Peyer's patch (tissue), 4 donors: ENCODE measurements around the gene TENT4A. TPM values are rescaled to one million over a fixed set of nuclear protein-coding genes. Genes with fewer than 3 reads are reported as not detected.

Source experiments
- DNase-seq, 3 donors: peaks; one replicate each; pipeline ENCODE4 v3.0.0-alpha.2; 2017 to 2019
- H3K27ac ChIP-seq, 4 donors: fragments of 200-600 bp; sonication (generic); one replicate each; pipeline ENCODE4 v1.5.1; 2016 to 2019
- H3K27me3 ChIP-seq, 2 donors: fragments of 200-600 bp; sonication (generic); one replicate each; pipeline ENCODE4 v1.5.1; 2019
- H3K36me3 ChIP-seq, 3 donors: fragments of 200-600 bp; sonication (generic); one replicate each; pipeline ENCODE4 v1.5.1; 2016 to 2019
- H3K4me1 ChIP-seq, 4 donors: fragments of 200-600 bp; sonication (generic); one replicate each; pipeline ENCODE4 v1.5.1; 2016 to 2019
- H3K4me3 ChIP-seq, 4 donors: fragments of 200-600 bp; sonication (generic); 1 replicate in 3 of 4; 2 replicates in 1 of 4; pipeline ENCODE4 v1.5.1; 2016 to 2019; ENCODE audit warnings: mild to moderate bottlenecking in 1 of 4
- H3K9me3 ChIP-seq, 4 donors: fragments of 200-600 bp; sonication (generic); one replicate each; pipeline ENCODE4 v1.5.1; 2016 to 2019; ENCODE audit warnings: mild to moderate bottlenecking in 1 of 4
- POLR2A ChIP-seq, 2 donors: fragments of 450-650 bp; IDR thresholded peaks; one replicate each; pipeline ENCODE4 v1.5.1; 2017; ENCODE audit warnings: antibody characterized with exemption in 2 of 2, mild to moderate bottlenecking in 2 of 2, moderate library complexity in 2 of 2
- total RNA-seq, 4 donors: library from RNA; depleted of rRNA; stranded (reverse); fragments of >200 nt; gene quantifications; one replicate each; pipeline ENCODE4 v1.1.0, GENCODE V29; 2016
- TF ChIP-seq, protein P1 (sequence below), 6 experiments: fragments of 450-650 bp in 4 of 6; fragments of 200-600 bp in 2 of 6; sonication (generic) in 1 of 6; IDR thresholded peaks; one replicate each; pipeline ENCODE4 v1.5.1; 2017 to 2019; ENCODE audit warnings: antibody characterized with exemption in 6 of 6, mild to moderate bottlenecking in 3 of 6, moderate library complexity in 1 of 6

TENT4A gene
- total RNA-seq, 4 donors from 2014 or later: 28.0 to 71.8 (median 44.5) TPM

DNA sequence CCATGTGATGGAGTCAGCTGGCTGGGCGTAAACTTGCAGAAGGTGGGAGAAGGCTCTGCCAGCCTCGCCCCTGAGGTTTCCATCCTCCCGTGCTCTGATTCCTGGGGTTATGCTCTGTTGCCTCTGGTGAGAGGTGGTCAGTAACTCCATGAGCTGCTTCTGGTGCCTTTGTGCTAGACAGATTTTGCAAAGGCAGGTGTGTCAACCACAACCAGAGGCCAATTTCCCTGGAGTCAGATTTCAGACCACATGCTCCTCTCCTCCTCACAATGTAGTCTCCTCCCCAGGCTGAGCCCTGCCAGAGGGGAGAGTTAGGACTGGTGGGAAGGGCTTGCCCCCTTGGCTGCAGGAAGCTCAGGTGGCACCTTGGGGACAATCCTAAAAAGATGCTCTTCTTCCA lies 38.8 kb upstream of the TENT4A start:
- H3K27ac ChIP-seq: no peak overlapping the region
- no peaks in the 10 kb centered on the region for H3K9me3 ChIP-seq
- H3K36me3 ChIP-seq: no peaks in the 10 kb centered on the region
- no peak for TF ChIP-seq POLR2A (IDR thresholded peaks at IDR 0.05)
- DNase-seq: no peak
- H3K27me3 ChIP-seq: no peaks in the 10 kb centered on the region
- H3K4me1 ChIP-seq: no peaks in the 10 kb centered on the region
- no peak overlapping the region for H3K4me3 ChIP-seq

DNA sequence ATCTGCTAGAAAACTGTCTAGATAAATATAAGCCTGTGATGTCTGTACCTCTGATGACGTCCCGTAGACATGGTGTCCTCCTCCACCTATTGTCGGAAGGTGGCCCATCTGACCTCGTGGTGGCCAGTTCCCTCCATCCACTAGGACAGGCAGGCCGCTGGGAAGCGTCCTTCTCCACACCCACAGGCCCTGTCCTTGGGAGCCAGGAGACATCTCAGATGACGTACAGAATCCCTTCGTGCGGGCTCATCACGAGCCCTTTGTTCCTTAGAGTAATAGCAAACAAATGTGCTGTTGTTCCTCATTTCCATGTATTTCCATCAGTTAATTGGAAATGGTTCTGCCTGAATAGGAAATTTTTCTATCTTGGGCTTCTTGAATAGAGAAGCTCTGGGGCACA lies 38.3 kb upstream of the TENT4A start:
- Histone ChIP-seq H3K4me3 (no peak overlapping the region), H3K9me3 (no peaks in the 10 kb centered on the region), H3K27me3 (no peaks in the 10 kb centered on the region), H3K4me1 (no peaks in the 10 kb centered on the region), H3K27ac (no peak overlapping the region), H3K36me3 (no peaks in the 10 kb centered on the region)
- TF ChIP-seq, protein P1, sequence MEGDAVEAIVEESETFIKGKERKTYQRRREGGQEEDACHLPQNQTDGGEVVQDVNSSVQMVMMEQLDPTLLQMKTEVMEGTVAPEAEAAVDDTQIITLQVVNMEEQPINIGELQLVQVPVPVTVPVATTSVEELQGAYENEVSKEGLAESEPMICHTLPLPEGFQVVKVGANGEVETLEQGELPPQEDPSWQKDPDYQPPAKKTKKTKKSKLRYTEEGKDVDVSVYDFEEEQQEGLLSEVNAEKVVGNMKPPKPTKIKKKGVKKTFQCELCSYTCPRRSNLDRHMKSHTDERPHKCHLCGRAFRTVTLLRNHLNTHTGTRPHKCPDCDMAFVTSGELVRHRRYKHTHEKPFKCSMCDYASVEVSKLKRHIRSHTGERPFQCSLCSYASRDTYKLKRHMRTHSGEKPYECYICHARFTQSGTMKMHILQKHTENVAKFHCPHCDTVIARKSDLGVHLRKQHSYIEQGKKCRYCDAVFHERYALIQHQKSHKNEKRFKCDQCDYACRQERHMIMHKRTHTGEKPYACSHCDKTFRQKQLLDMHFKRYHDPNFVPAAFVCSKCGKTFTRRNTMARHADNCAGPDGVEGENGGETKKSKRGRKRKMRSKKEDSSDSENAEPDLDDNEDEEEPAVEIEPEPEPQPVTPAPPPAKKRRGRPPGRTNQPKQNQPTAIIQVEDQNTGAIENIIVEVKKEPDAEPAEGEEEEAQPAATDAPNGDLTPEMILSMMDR (IDR thresholded peaks at IDR 0.05): no peak
- TF ChIP-seq POLR2A (IDR thresholded peaks at IDR 0.05): no peak
- no peak for DNase-seq

DNA sequence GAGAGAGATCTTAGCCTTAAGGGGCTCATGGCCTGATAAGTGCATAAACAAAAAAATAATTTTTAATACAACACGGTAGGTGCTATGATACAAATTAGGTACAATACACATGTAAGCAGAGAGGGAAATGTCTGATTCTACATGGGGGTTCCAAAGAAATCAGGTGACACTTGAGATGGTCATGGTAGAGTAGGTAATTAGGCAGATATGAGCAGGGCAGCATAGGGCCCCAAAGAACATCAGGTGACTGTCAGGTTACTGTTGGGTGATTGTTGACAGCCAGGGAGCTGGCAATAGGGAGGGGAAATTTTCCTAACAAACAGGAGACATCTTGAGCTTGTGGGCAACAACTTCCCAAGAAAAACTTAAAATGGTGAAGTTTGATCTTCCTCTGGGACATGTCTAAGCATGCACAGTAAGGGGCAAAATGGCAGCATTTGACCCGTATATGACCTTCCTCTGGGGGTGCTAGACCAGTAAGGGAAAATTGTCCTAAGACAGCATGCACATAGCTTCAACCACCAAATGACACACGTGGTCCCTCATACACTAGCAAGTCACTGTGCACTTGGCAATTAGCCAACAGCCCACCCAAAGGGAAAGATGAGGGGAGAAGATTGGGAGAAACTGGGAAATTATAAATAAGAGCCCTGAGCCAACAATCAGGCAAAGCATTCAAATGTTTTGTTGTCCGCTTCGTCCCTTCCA lies 37.3 kb upstream of the TENT4A start:
- TF ChIP-seq, protein P1 (IDR thresholded peaks at IDR 0.05): no peak
- no peak for TF ChIP-seq POLR2A (IDR thresholded peaks at IDR 0.05)
- no peak overlapping the region for H3K4me3 ChIP-seq
- H3K27ac ChIP-seq: no peak overlapping the region
- H3K36me3 ChIP-seq: no peaks in the 10 kb centered on the region
- DNase-seq: no peak
- no peaks in the 10 kb centered on the region for H3K9me3 ChIP-seq
- H3K4me1 ChIP-seq: no peaks in the 10 kb centered on the region
- H3K27me3 ChIP-seq: no peaks in the 10 kb centered on the region

DNA sequence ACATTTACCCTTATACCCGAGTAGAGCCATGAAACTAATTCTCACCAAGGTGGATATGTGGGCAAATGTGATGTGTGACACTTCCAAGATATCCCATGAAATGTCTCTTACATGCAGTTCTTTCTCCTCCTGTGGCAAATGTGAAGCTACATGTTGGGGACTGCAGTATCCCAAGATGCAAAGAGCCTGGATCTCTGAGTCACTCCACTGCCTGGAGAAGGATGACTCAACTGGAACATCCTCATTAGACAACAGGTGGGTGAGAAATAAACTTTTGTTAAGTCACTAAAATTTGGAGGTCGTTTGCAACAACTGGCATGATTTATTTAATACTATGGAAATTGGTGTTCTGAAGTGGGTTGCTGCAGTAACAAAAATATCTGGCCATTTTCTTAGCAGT lies 36.5 kb upstream of the TENT4A start:
- TF ChIP-seq POLR2A (IDR thresholded peaks at IDR 0.05): no peak
- TF ChIP-seq, protein P1 (IDR thresholded peaks at IDR 0.05): no peak
- Histone ChIP-seq H3K27me3 (no peaks in the 10 kb centered on the region), H3K36me3 (no peaks in the 10 kb centered on the region)

DNA sequence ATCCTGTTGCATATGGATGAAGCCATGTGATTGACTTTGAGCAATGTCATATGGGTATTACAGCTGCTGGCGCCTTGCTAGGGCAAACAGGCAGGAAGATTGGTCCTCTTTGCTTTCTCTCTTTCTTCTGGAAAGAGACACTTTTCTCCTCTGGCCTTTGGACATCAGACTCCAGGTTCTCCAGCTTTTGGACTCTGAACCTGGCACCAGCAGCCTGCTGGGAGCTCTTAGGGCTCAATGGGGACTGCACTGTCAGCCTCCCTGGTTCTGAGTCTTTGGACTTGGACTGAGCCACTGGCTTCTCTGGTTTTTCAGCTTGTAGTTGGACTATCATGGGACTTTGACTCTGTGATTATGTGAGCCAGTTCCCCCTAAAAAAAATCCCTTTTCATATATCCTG lies 34.8 kb upstream of the TENT4A start:
- Histone ChIP-seq H3K9me3 (no peaks in the 10 kb centered on the region), H3K27ac (no peak overlapping the region), H3K36me3 (no peaks in the 10 kb centered on the region), H3K27me3 (no peaks in the 10 kb centered on the region), H3K4me3 (no peak overlapping the region), H3K4me1 (no peaks in the 10 kb centered on the region)
- TF ChIP-seq POLR2A (IDR thresholded peaks at IDR 0.05): no peak
- TF ChIP-seq, protein P1 (IDR thresholded peaks at IDR 0.05): no peak
- DNase-seq: no peak

More for the DNA sequence above, 36.5 kb upstream of the TENT4A start:
- Histone ChIP-seq H3K27ac (no peak overlapping the region), H3K9me3 (no peaks in the 10 kb centered on the region), H3K4me1 (no peaks in the 10 kb centered on the region), H3K4me3 (no peak overlapping the region)
- DNase-seq: no peak

DNA sequence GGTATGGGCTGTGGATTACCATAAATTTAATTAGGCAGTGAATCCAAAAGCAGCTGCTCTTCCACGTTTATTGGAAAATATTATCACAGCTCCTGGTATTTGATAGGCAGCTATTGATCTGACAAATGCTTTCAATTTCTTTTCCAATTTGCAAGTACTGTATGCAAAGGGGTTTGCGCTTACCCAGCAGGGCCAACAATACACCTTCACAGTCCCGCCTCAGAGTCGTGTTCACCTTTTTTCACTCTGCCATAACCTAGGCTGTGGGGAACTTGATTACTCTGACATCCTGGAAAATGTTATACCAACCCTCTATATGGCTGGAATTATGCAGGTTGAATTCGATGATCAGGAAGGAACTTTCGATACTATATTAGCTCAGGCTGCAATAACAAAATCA lies 32.3 kb upstream of the TENT4A start:
- Histone ChIP-seq H3K27ac (no peak overlapping the region), H3K27me3 (no peaks in the 10 kb centered on the region), H3K9me3 (no peaks in the 10 kb centered on the region), H3K36me3 (no peaks in the 10 kb centered on the region), H3K4me3 (no peak overlapping the region), H3K4me1 (no peaks in the 10 kb centered on the region)
- no peak for DNase-seq
- TF ChIP-seq, protein P1 (IDR thresholded peaks at IDR 0.05): no peak
- TF ChIP-seq POLR2A (IDR thresholded peaks at IDR 0.05): no peak
